IMR-90 (cell line): Measurements from ENCODE around the gene DIP2A. TPM values are rescaled to one million over a fixed set of nuclear protein-coding genes. Genes with fewer than 3 reads are reported as not detected.

ENCODE experiments used
- ATAC-seq: fragments of 200-7000 bp; cut with Tn5 transposase; 2 replicates; pipeline ENCODE4 v1.9.1; 2020; ENCODE audit warnings: low read depth, mild to moderate bottlenecking, moderate library complexity
- BruUV-seq: library from RNA; stranded (reverse); fragments of 400-500 nt; replicated peaks from 2 replicates; lab custom pipeline; 2021; lab: Mats Ljungman, UMichigan
- CTCF ChIA-PET: fragments of 300-600 bp; formaldehyde crosslinking; extraction: SDS; loops from one replicate; lab custom pipeline; 2021; ENCODE audit warnings: antibody characterized with exemption; lab: Yijun Ruan, JAX
- POLR2A ChIA-PET: fragments of 300-600 bp; sonication (Branson Sonifier 250); formaldehyde crosslinking; loops from one replicate; lab custom pipeline; 2022; ENCODE audit warnings: antibody characterized with exemption; ENCODE audit not compliant: unreplicated experiment; lab: Charles Lee
- DNase-seq: peaks from one replicate; pipeline ENCODE4 v3.0.0; 2013
- H2AFZ ChIP-seq: replicated peaks from 2 replicates; pipeline ENCODE3; 2013; ENCODE audit warnings: low read length, mild to moderate bottlenecking; ENCODE audit not compliant: poor library complexity
- H2AK5ac ChIP-seq: 2 replicates; pipeline ENCODE4 v1.6.1; 2013; ENCODE audit warnings: low read depth, low read length, inconsistent platforms
- H2AK9ac ChIP-seq: replicated peaks from 2 replicates; pipeline ENCODE3; 2013; ENCODE audit warnings: mild to moderate bottlenecking, low read depth, low read length, moderate library complexity; ENCODE audit not compliant: poor library complexity
- H2BK120ac ChIP-seq: 2 replicates; pipeline ENCODE4 v1.6.1; 2013; ENCODE audit warnings: low read depth, low read length, inconsistent platforms
- H2BK15ac ChIP-seq: 3 replicates; pipeline ENCODE4 v1.6.1; 2013; ENCODE audit warnings: low read depth, low read length, inconsistent platforms
- H2BK20ac ChIP-seq: 2 replicates; pipeline ENCODE4 v1.6.1; 2013; ENCODE audit warnings: low read depth, mild to moderate bottlenecking, inconsistent platforms, low read length, moderate library complexity
- H2BK5ac ChIP-seq: 2 replicates; pipeline ENCODE4 v1.6.1; 2013; ENCODE audit warnings: mild to moderate bottlenecking, low read depth, low read length, inconsistent platforms; ENCODE audit not compliant: poor library complexity, severe bottlenecking
- H3K14ac ChIP-seq: replicated peaks from 2 replicates; pipeline ENCODE4 v1.6.1; 2013; ENCODE audit warnings: low read depth, low read length, inconsistent platforms
- H3K18ac ChIP-seq: 2 replicates; pipeline ENCODE4 v1.6.1; 2013; ENCODE audit warnings: low read depth, low read length, control low read depth
- H3K23ac ChIP-seq: 2 replicates; pipeline ENCODE4 v1.6.1; 2013; ENCODE audit warnings: low read depth, low read length, inconsistent platforms
- H3K27ac ChIP-seq: 2 replicates; pipeline ENCODE4 v1.5.1; 2013; ENCODE audit warnings: mild to moderate bottlenecking, control low read depth, low read length; ENCODE audit not compliant: insufficient read depth
- H3K27me3 ChIP-seq: 2 replicates; pipeline ENCODE4 v1.6.1; 2013; ENCODE audit warnings: low read length; ENCODE audit not compliant: control insufficient read depth, insufficient read depth
- H3K36me3 ChIP-seq: 2 replicates; pipeline ENCODE4 v1.6.1; 2013; ENCODE audit warnings: low read length, mixed read lengths; ENCODE audit not compliant: control insufficient read depth, insufficient read depth
- H3K4ac ChIP-seq: 2 replicates; pipeline ENCODE4 v1.6.1; 2013; ENCODE audit warnings: low read depth, low read length, inconsistent platforms
- H3K4me1 ChIP-seq: 2 replicates; pipeline ENCODE4 v1.6.1; 2013; ENCODE audit warnings: low read length, mixed read lengths; ENCODE audit not compliant: control insufficient read depth, insufficient read depth
- H3K4me2 ChIP-seq: 2 replicates; pipeline ENCODE4 v1.6.1; 2013; ENCODE audit warnings: low read depth, mild to moderate bottlenecking, control low read depth, low read length, moderate library complexity
- H3K4me3 ChIP-seq: 2 replicates; pipeline ENCODE4 v1.5.1; 2013; ENCODE audit warnings: low read depth, mild to moderate bottlenecking, control low read depth, low read length, moderate library complexity; ENCODE audit not compliant: insufficient read depth
- H3K56ac ChIP-seq: 2 replicates; pipeline ENCODE4 v1.6.1; 2013; ENCODE audit warnings: low read length, inconsistent platforms; ENCODE audit not compliant: insufficient read depth; ENCODE audit errors: extremely low read depth
- H3K79me1 ChIP-seq, 2 experiments: 2 replicates each; pipeline ENCODE4 v1.6.1; 2013; ENCODE audit warnings: low read length in 2 of 2, inconsistent platforms in 1 of 2, low read depth in 1 of 2
- H3K9ac ChIP-seq: 2 replicates; pipeline ENCODE4 v1.6.1; 2013; ENCODE audit warnings: low read depth, low read length, control low read depth
- H3K9me1 ChIP-seq: 2 replicates; pipeline ENCODE4 v1.6.1; 2013; ENCODE audit warnings: low read length, inconsistent platforms; ENCODE audit not compliant: insufficient read depth
- H3K9me3 ChIP-seq: 2 replicates; pipeline ENCODE4 v1.6.1; 2013; ENCODE audit warnings: low read length; ENCODE audit not compliant: control insufficient read depth, insufficient read depth
- H4K20me1 ChIP-seq: 2 replicates; pipeline ENCODE4 v1.6.1; 2013; ENCODE audit warnings: low read length, inconsistent platforms; ENCODE audit not compliant: insufficient read depth
- H4K5ac ChIP-seq: 2 replicates; pipeline ENCODE4 v1.6.1; 2013; ENCODE audit warnings: mild to moderate bottlenecking, low read depth, low read length, control low read depth
- H4K8ac ChIP-seq, 2 experiments: 2 replicates each; pipeline ENCODE4 v1.6.1; 2013; ENCODE audit warnings: low read depth in 2 of 2, low read length in 2 of 2, control low read depth in 1 of 2, inconsistent platforms in 1 of 2
- H4K91ac ChIP-seq: 2 replicates; pipeline ENCODE4 v1.6.1; 2013; ENCODE audit warnings: low read depth, low read length, inconsistent platforms; ENCODE audit not compliant: insufficient read depth
- BHLHE40 ChIP-seq: fragments of 150-350 bp; IDR thresholded peaks from 2 replicates; pipeline ENCODE4 v1.6.1; 2016; ENCODE audit warnings: mild to moderate bottlenecking, low read depth, low read length
- CEBPB ChIP-seq: IDR thresholded peaks from 2 replicates; pipeline ENCODE4 v1.6.1; 2012; ENCODE audit warnings: low read depth, low read length, improper control_type of control experiment
- CHD1 ChIP-seq: IDR thresholded peaks from 2 replicates; pipeline ENCODE4 v1.6.1; 2012; ENCODE audit warnings: low read depth, low read length, improper control_type of control experiment
- FOS ChIP-seq: fragments of 150-350 bp; IDR thresholded peaks from 2 replicates; pipeline ENCODE4 v1.6.1; 2016; ENCODE audit warnings: low read depth, low read length
- MAFK ChIP-seq: IDR thresholded peaks from 2 replicates; pipeline ENCODE4 v1.6.1; 2012; ENCODE audit warnings: low read depth, low read length, improper control_type of control experiment
- MAZ ChIP-seq: IDR thresholded peaks from 2 replicates; pipeline ENCODE4 v1.6.1; 2012; ENCODE audit warnings: low read depth, mild to moderate bottlenecking, low read length, improper control_type of control experiment, moderate library complexity, borderline replicate concordance
- MXI1 ChIP-seq: IDR thresholded peaks from 2 replicates; pipeline ENCODE4 v1.6.1; 2012; ENCODE audit warnings: low read depth, mild to moderate bottlenecking, low read length, moderate library complexity, borderline replicate concordance
- NFE2L2 ChIP-seq: fragments of 150-350 bp; IDR thresholded peaks from 2 replicates; pipeline ENCODE4 v1.6.1; 2016; ENCODE audit warnings: low read depth, mild to moderate bottlenecking, low read length
- POLR2A ChIP-seq: IDR thresholded peaks from 2 replicates; pipeline ENCODE4 v1.6.1; 2012; ENCODE audit warnings: mild to moderate bottlenecking, low read depth, low read length
- RAD21 ChIP-seq: IDR thresholded peaks from 2 replicates; pipeline ENCODE4 v1.6.1; 2012; ENCODE audit warnings: low read length, improper control_type of control experiment
- RCOR1 ChIP-seq: IDR thresholded peaks from 2 replicates; pipeline ENCODE4 v1.6.1; 2012; ENCODE audit warnings: mild to moderate bottlenecking, low read length, improper control_type of control experiment; ENCODE audit not compliant: insufficient replicate concordance
- RFX5 ChIP-seq: IDR thresholded peaks from 2 replicates; pipeline ENCODE4 v1.8.0; 2012; ENCODE audit warnings: low read depth, mild to moderate bottlenecking, low read length, moderate library complexity
- SMC3 ChIP-seq: fragments of 150-350 bp; IDR thresholded peaks from 2 replicates; pipeline ENCODE4 v1.6.1; 2016; ENCODE audit warnings: low read depth, mild to moderate bottlenecking, antibody characterized with exemption, low read length, moderate library complexity
- WGBS, 2 experiments: methylation state at CpG; one replicate each; pipeline versions ENCODE4 v1.1.5 to v1.1.7; 2013; ENCODE audit warnings: missing lambda C conversion rate in 2 of 2; ENCODE audit not compliant: insufficient read length in 1 of 2; ENCODE audit errors: extremely low coverage in 2 of 2; 5-methylcytosine and 5-hydroxymethylcytosine counted together
- dilution Hi-C: fragments of 300-500 bp; cut with HindIII; formaldehyde crosslinking; loops from one replicate; pipeline ENCODE4 v1.14.3; 2018; ENCODE audit warnings: low sequenced_read_pairs; ENCODE audit not compliant: unreplicated experiment
- in situ Hi-C: fragments of 300-500 bp; cut with MboI; formaldehyde crosslinking; loops from 3 replicates; pipeline ENCODE4 v1.14.3; 2019; ENCODE audit warnings: low sequenced_read_pairs, inconsistent platforms, mixed read lengths
- intact Hi-C: fragments of 100-400 bp; cut with micrococcal nuclease; formaldehyde crosslinking; loops from 2 replicates; pipeline ENCODE4 v1.10.0; 2022
- polyA plus RNA-seq, 3 experiments: library from polyadenylated mRNA; depleted of rRNA; stranded (reverse); fragments of >200 nt; gene quantifications; 2 replicates each; pipeline ENCODE4 v1.2.3, GENCODE V29; 2012; ENCODE audit warnings: low replicate concordance in 1 of 3
- total RNA-seq: library from RNA; depleted of rRNA; stranded (reverse); fragments of >200 nt; gene quantifications from 2 replicates; pipeline ENCODE4 v1.2.3, GENCODE V29; 2012
- TF ChIP-seq, protein P1 (sequence below): fragments of 150-350 bp; IDR thresholded peaks from 2 replicates; pipeline ENCODE4 v1.6.1; 2016; ENCODE audit warnings: low read depth, mild to moderate bottlenecking, low read length, moderate library complexity, borderline replicate concordance
- TF ChIP-seq, protein P2 (sequence below): conservative IDR thresholded peaks from 2 replicates; pipeline ENCODE4 v1.5.1; 2012; ENCODE audit warnings: mild to moderate bottlenecking, low read depth, low read length, improper control_type of control experiment
- TF ChIP-seq, protein P3 (sequence below): fragments of 150-350 bp; IDR thresholded peaks from 2 replicates; pipeline ENCODE4 v1.6.1; 2017; ENCODE audit warnings: mild to moderate bottlenecking, antibody characterized with exemption, low read length, low read depth

The DIP2A gene
- total and polyA plus RNA-seq, 2 of the 4 experiments (the other 2 are of a cell fraction), result 17.9 to 24.3 TPM

DNA sequence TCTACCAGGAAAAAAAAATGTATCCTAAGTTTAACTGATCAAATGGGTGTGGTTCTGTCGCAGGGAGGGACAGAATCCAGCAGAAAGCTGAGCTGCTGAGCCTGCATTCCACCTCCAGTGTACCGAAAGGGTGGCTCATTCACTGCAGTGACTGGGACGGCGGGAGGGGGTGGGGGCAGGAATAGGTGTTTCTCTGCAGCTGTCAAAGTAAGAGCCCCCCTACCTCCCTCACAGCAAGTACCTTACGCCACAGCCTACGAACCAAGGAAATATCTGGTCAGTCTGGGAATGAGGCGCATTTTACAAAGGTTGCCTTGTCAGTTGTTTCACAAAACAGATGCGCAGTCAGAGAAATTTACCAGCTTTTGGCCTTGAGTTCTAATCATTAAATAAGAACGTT, 144.5 kb downstream of the DIP2A start:
- Histone ChIP-seq H4K20me1 (no peaks in the 10 kb centered on the region), H4K91ac (no peak overlapping the region), H3K4me2 (no peak overlapping the region), H3K14ac (no peak overlapping the region), H4K5ac (no peak overlapping the region), H3K79me1 (no peaks in the 10 kb centered on the region), H2BK20ac (no peak overlapping the region), H2BK120ac (no peak overlapping the region), H3K9ac (no peak overlapping the region), H3K36me3 (no peaks in the 10 kb centered on the region), H3K9me3 (no peaks in the 10 kb centered on the region), H2BK5ac (no peak overlapping the region), H3K4ac (no peak overlapping the region), H3K18ac (no peak overlapping the region), H2AK5ac (no peak overlapping the region), H2BK15ac (no peak overlapping the region), H3K27ac (no peak overlapping the region), H2AFZ (no peak overlapping the region), H3K56ac (no peak overlapping the region), H3K9me1 (peaks cover 8% of the 10 kb centered on the region; the same call in 1 of the 2 replicates), H2AK9ac (no peak overlapping the region), H3K23ac (no peak overlapping the region), H4K8ac (no peak overlapping the region), H3K27me3 (peaks cover 18% of the 10 kb centered on the region), H3K4me1 (peaks cover 6% of the 10 kb centered on the region), H3K4me3 (no peak overlapping the region)
- in situ Hi-C loops, result no loop called here
- 72% methylated on average over 3 of the region's 9 CpGs; no CpG with 5 or more reads in 1 of the 2 experiments for WGBS, 2 experiments
- intact Hi-C loops, result no loop called here
- DNase-seq (no peak), ATAC-seq (no peak)
- POLR2A ChIA-PET, result no interaction called here
- CTCF ChIA-PET, result no interaction called here
- no TSS peak for BruUV-seq
- TF ChIP-seq, protein P1, sequence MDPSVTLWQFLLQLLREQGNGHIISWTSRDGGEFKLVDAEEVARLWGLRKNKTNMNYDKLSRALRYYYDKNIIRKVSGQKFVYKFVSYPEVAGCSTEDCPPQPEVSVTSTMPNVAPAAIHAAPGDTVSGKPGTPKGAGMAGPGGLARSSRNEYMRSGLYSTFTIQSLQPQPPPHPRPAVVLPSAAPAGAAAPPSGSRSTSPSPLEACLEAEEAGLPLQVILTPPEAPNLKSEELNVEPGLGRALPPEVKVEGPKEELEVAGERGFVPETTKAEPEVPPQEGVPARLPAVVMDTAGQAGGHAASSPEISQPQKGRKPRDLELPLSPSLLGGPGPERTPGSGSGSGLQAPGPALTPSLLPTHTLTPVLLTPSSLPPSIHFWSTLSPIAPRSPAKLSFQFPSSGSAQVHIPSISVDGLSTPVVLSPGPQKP, result no peak
- TF ChIP-seq, protein P2, sequence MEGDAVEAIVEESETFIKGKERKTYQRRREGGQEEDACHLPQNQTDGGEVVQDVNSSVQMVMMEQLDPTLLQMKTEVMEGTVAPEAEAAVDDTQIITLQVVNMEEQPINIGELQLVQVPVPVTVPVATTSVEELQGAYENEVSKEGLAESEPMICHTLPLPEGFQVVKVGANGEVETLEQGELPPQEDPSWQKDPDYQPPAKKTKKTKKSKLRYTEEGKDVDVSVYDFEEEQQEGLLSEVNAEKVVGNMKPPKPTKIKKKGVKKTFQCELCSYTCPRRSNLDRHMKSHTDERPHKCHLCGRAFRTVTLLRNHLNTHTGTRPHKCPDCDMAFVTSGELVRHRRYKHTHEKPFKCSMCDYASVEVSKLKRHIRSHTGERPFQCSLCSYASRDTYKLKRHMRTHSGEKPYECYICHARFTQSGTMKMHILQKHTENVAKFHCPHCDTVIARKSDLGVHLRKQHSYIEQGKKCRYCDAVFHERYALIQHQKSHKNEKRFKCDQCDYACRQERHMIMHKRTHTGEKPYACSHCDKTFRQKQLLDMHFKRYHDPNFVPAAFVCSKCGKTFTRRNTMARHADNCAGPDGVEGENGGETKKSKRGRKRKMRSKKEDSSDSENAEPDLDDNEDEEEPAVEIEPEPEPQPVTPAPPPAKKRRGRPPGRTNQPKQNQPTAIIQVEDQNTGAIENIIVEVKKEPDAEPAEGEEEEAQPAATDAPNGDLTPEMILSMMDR, result no peak
- TF ChIP-seq BHLHE40 (no peak), RCOR1 (no peak), POLR2A (no peak), SMC3 (no peak), FOS (no peak), MXI1 (no peak), NFE2L2 (no peak), RFX5 (no peak), MAZ (no peak), CHD1 (no peak), MAFK (no peak), CEBPB (no peak), RAD21 (no peak)
- TF ChIP-seq, protein P3, sequence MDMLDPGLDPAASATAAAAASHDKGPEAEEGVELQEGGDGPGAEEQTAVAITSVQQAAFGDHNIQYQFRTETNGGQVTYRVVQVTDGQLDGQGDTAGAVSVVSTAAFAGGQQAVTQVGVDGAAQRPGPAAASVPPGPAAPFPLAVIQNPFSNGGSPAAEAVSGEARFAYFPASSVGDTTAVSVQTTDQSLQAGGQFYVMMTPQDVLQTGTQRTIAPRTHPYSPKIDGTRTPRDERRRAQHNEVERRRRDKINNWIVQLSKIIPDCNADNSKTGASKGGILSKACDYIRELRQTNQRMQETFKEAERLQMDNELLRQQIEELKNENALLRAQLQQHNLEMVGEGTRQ, result no peak
- dilution Hi-C loops, result no loop called here
